ENCODE measurements around the gene ACO2.

ACO2 gene

GRCh38 chr22:41524809-41525449 lies 56.0 kb downstream of the ACO2 start:
- DNase-seq, result no peak

GRCh38 chr22:41525450-41526225 lies 56.7 kb downstream of the ACO2 start:
- DNase-seq, result no peak

GRCh38 chr22:41526226-41526829 lies 57.4 kb downstream of the ACO2 start:
- no peak for DNase-seq

GRCh38 chr22:41526830-41527799 lies 58.2 kb downstream of the ACO2 start:
- no peak for DNase-seq

- no peak for DNase-seq
Observed at GRCh38 chr22:41528132-41528766, 59.3 kb downstream of the ACO2 start.

GRCh38 chr22:41528938-41529561 lies 60.1 kb downstream of the ACO2 start:
- no peak for DNase-seq

GRCh38 chr22:41530890-41531714 lies 62.2 kb downstream of the ACO2 start:
- DNase-seq, result no peak

GRCh38 chr22:41531715-41532477 lies 63.0 kb downstream of the ACO2 start:
- DNase-seq, result no peak

GRCh38 chr22:41532908-41533825 lies 64.2 kb downstream of the ACO2 start:
- DNase-seq, result no peak

- DNase-seq, result no peak
Observed at GRCh38 chr22:41534219-41534618, 65.3 kb downstream of the ACO2 start.

- DNase-seq, result no peak
Observed at GRCh38 chr22:41535244-41535643, 66.3 kb downstream of the ACO2 start.

GRCh38 chr22:41537203-41537602 lies 68.3 kb downstream of the ACO2 start:
- DNase-seq, result no peak

GRCh38 chr22:41538583-41538982 lies 69.7 kb downstream of the ACO2 start:
- DNase-seq, result no peak

GRCh38 chr22:41539146-41540005 lies 70.5 kb downstream of the ACO2 start:
- no peak for DNase-seq

- no peak for DNase-seq
Observed at GRCh38 chr22:41540006-41540315, 71.0 kb downstream of the ACO2 start.

- no peak for DNase-seq
Observed at GRCh38 chr22:41540365-41540764, 71.4 kb downstream of the ACO2 start.

- no peak for DNase-seq
Observed at GRCh38 chr22:41541484-41541883, 72.6 kb downstream of the ACO2 start.

GRCh38 chr22:41542224-41542623 lies 73.3 kb downstream of the ACO2 start:
- no peak for DNase-seq
